Measurements from ENCODE around the gene RAB3IL1.
"Not testable (repeated sequence)": the region's sequence is repeated elsewhere in the genome, so short reads cannot be mapped to it uniquely, and the experiment has no call there.

Gene RAB3IL1

GRCh38 chr11:61883947-61884346 lies 33.4 kb downstream of the RAB3IL1 start:
- DNase-seq, result no peak

GRCh38 chr11:61883327-61883726 lies 34.0 kb downstream of the RAB3IL1 start:
- DNase-seq, result no peak

- no peak for DNase-seq
Observed at GRCh38 chr11:61882879-61883278, 34.5 kb downstream of the RAB3IL1 start.

GRCh38 chr11:61882267-61882666 lies 35.1 kb downstream of the RAB3IL1 start:
- not testable (repeated sequence) for DNase-seq

- no peak for DNase-seq
Observed at GRCh38 chr11:61881397-61881796, 36.0 kb downstream of the RAB3IL1 start.

GRCh38 chr11:61880454-61880853 lies 36.9 kb downstream of the RAB3IL1 start:
- no peak for DNase-seq

GRCh38 chr11:61880031-61880430 lies 37.3 kb downstream of the RAB3IL1 start:
- DNase-seq, result no peak

GRCh38 chr11:61879152-61879551 lies 38.2 kb downstream of the RAB3IL1 start:
- DNase-seq, result no peak

GRCh38 chr11:61875698-61876097 lies 41.7 kb downstream of the RAB3IL1 start:
- no peak for DNase-seq

GRCh38 chr11:61874853-61875252 lies 42.5 kb downstream of the RAB3IL1 start:
- DNase-seq, result no peak

GRCh38 chr11:61874377-61874809 lies 43.0 kb downstream of the RAB3IL1 start:
- no peak for DNase-seq

- no peak for DNase-seq
Observed at GRCh38 chr11:61873588-61874376, 43.6 kb downstream of the RAB3IL1 start.

GRCh38 chr11:61872935-61873565 lies 44.3 kb downstream of the RAB3IL1 start:
- DNase-seq, result no peak

- peak; percentile 12 to 59 (median 41) for DNase-seq
Observed at GRCh38 chr11:61871158-61871597, 46.2 kb downstream of the RAB3IL1 start.

GRCh38 chr11:61870541-61871031 lies 46.8 kb downstream of the RAB3IL1 start:
- no peak for DNase-seq

GRCh38 chr11:61869708-61870451 lies 47.5 kb downstream of the RAB3IL1 start:
- no peak for DNase-seq

GRCh38 chr11:61869429-61869707 lies 48.0 kb downstream of the RAB3IL1 start:
- no peak for DNase-seq

- DNase-seq, result no peak
Observed at GRCh38 chr11:61868571-61869428, 48.6 kb downstream of the RAB3IL1 start.

GRCh38 chr11:61866958-61867343 lies 50.4 kb downstream of the RAB3IL1 start:
- DNase-seq, result no peak

- no peak for DNase-seq
Observed at GRCh38 chr11:61866231-61866957, 51.0 kb downstream of the RAB3IL1 start.

GRCh38 chr11:61864814-61865775 lies 52.3 kb downstream of the RAB3IL1 start:
- no peak for DNase-seq

All from stimulated activated naive CD4-positive, alpha-beta T cell (primary cell).